ENCODE results near the gene PLA2G4C. TPM values are rescaled to one million over a fixed set of nuclear protein-coding genes. Genes with fewer than 3 reads are reported as not detected.

PLA2G4C gene
- polyA plus RNA-seq, 2 of the 4 experiments (the other 2 are of a cell fraction) = 1.4 to 2.1 TPM

DNA sequence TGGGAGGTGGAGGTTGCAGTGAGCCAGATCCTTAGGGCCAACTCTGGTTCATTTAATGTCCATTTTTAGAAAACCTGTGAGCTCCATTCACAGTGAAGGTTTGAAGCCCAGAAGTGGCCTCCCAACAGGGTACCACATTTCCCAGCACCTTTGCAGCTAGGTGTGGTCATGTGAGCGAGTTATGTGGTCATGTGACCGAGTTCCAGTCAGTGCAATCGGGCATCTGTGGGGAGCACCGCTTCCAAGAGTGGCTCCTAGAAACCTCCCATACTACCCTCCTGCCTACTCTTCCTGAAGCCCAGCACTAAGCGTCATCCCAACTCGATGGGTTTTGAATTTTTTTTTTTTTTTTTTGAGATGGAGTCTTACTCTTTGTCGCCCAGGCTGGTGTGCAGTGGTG is 663 bp upstream of the PLA2G4C start:
- H3K4me3 ChIP-seq = peak overlapping the region; percentile 48; the same call in 1 of the 3 replicates
- peaks cover 15% of the 10 kb centered on the region for H3K4me1 ChIP-seq

DNA sequence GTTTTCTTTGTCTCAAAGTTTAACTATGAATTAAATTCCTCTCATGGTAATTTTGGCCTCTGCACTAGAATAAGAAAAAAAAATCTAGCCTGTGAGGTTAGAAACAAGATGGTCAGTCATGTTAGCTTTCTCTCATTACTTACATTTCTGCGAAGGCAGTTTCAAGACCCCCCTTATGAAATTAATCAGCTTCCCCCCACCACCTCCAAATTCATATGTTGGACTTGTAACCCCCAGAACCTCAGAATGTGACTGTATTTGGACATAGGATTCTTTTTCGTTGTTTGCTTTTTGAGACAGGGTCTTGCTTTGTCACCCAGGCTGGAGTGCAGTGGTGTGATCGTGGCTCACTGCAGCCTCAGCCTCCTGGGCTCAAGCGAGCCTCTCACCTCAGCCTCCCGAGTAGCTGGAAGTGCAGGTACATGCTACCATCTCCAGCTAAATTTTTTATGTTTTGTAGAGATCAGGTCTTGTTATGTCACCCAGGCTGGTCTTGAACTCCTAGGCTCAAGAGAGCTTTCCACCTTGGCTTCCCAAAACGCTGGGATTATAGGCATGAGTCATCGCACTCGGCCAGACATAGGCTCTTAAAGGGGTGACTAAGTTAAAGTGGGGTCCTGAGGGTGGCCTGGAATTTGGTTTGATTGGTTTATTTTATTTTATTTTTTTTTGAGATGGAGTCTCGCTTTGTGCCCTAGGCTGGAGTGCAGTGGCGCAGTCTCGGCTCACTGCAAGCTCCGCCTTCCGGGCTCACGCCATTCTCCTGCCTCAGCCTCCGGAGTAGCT is 1.4 kb downstream of the PLA2G4C start:
- POLR2A ChIA-PET = interaction anchor here (0.6 to 1.7 kb wide), 4 partner anchors 9 to 361 kb away, joined by 5 to 6 read pairs (median 6); no protein-coding TSS in a partner anchor
- H3K27ac ChIP-seq = peak overlapping the region in 1 of 2 experiments; percentile 92; a peak in 2 of 6 replicates
- no peak overlapping the region; the same call in 2 of the 3 replicates for H3K4me2 ChIP-seq
- FAIRE-seq = no peak
- TF ChIP-seq HOXB13 (CRISPR knock-in tag; IDR thresholded peaks at IDR 0.05; ENCODE audit: low read depth) = no peak
- TF ChIP-seq FOSL2 (IDR thresholded peaks at IDR 0.05) = no peak
- peak; percentile 65 for TF ChIP-seq FOSL2 (CRISPR knock-in tag; IDR thresholded peaks at IDR 0.05)
- WGBS (ENCODE audit: missing lambda C conversion rate) = 81% methylated on average over 15 of the region's 15 CpGs
- H3K9me3 ChIP-seq = no peaks in the 10 kb centered on the region
- CTCF ChIA-PET = interaction anchor here (0.6 to 15.6 kb wide), 14 partner anchors 9 to 291 kb away, joined by 3 to 281 read pairs (median 6); no protein-coding TSS in a partner anchor
- no peak overlapping the region for H3K4me3 ChIP-seq
- H3K4me1 ChIP-seq = peaks cover 15% of the 10 kb centered on the region
- ATAC-seq = no peak
- no peak for DNase-seq (ENCODE audit: low read depth in 1 of 2, low spot score in 1 of 2)

More for the DNA sequence above, 663 bp upstream of the PLA2G4C start:
- FAIRE-seq (no peak), DNase-seq (ENCODE audit: low read depth in 1 of 2, low spot score in 1 of 2) (no peak), ATAC-seq (no peak)
- Histone ChIP-seq H3K27ac (peak overlapping the region; percentile 87 to 92; a peak in 5 of 6 replicates), H3K4me2 (peak overlapping the region; percentile 77), H3K9me3 (no peaks in the 10 kb centered on the region)
- WGBS (ENCODE audit: missing lambda C conversion rate) = 89% methylated on average over 7 of the region's 7 CpGs
- ChIA-PET CTCF (interaction anchor here (1.0 to 15.6 kb wide), 8 partner anchors 8 to 149 kb away, joined by 3 to 281 read pairs (median 16); no protein-coding TSS in a partner anchor), POLR2A (interaction anchor here (0.9 to 1.8 kb wide), 10 partner anchors 17 to 144 kb away, joined by 3 to 10 read pairs (median 5); partner anchors contain the start of gene CARD8)
- no peak for TF ChIP-seq CBX8 (IDR thresholded peaks at IDR 0.05)
- TF ChIP-seq, protein P1, sequence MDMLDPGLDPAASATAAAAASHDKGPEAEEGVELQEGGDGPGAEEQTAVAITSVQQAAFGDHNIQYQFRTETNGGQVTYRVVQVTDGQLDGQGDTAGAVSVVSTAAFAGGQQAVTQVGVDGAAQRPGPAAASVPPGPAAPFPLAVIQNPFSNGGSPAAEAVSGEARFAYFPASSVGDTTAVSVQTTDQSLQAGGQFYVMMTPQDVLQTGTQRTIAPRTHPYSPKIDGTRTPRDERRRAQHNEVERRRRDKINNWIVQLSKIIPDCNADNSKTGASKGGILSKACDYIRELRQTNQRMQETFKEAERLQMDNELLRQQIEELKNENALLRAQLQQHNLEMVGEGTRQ (IDR thresholded peaks at IDR 0.05) = peak; percentile 90

DNA sequence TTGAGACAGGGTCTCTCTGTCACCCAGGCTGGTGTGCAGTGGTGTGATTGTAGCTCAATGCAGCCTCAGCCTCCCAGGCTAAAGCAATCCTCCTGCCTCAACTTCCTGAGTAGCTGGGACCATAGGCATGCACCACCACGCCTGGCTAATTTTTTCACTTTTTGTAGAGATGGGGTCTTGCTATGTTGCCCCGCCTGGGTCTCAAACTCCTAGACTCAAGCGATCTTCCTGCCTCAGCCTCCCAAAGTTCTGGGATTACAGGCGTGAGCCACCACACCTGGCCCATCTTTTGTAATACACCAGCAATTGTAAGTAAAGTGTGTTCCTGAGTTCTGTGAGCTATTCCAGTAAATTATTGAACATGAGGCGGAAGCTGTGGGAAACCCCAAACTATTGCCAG is 6.7 kb downstream of the PLA2G4C start:
- FAIRE-seq (no peak), DNase-seq (ENCODE audit: low read depth in 1 of 2, low spot score in 1 of 2) (no peak), ATAC-seq (no peak)
- H3K4me1 ChIP-seq = peaks cover 7% of the 10 kb centered on the region
- TF ChIP-seq KDM5A (IDR thresholded peaks at IDR 0.05) = no peak
- POLR2A ChIA-PET = no interaction called here
- 88% methylated on average over 5 of the region's 5 CpGs for WGBS (ENCODE audit: missing lambda C conversion rate)
- H3K4me3 ChIP-seq = no peak overlapping the region
- CTCF ChIA-PET = interaction anchor here (0.6 to 15.6 kb wide), 10 partner anchors 10 to 140 kb away, joined by 3 to 281 read pairs (median 4); no protein-coding TSS in a partner anchor
- H3K27ac ChIP-seq = no peak overlapping the region
- no peak overlapping the region for H3K4me2 ChIP-seq
- peaks cover 6% of the 10 kb centered on the region; the same call in 1 of the 3 replicates for H3K9me3 ChIP-seq

DNA sequence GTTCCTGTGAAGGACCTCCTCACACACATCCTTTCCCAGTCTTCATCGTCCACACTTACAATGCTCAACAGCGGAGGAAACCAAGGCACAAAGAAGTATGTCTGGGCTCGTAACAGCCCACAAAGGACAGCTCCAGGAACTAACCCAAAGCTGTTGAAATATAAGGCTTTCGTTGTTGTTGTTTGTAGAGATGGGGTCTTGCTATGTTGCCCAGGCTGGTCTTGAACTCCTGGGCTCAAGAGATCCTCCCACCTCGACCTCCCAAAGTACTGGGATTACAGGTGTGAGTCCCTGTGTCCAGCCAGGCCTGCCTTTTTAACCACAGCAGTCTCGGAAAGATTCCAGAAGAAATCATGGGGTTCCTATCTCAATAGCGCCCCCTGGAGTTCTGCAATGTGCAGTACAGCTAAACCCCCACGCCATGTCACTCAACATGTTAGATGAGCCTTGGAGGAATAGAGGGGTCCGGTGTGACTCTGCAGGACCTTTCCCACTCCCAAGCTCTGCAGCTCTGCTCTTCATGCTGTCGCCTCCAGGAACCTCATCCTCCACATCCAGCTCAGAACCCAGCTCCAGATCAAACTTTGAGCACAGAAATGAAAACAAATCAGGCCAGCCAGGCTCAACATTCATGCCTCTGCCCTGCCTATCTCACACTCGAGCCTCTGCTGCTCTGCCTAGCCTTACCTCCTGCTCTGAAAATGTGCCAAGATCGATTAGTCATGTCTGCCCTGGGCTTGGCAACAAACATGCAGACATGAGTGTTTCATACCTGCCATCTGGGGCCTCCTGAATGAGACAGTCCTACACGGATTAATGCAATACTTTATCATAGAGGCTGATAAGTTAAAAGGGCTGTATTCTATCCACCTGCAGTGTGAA is 7.5 kb downstream of the PLA2G4C start:
- 40% methylated on average over 13 of the region's 13 CpGs for WGBS (ENCODE audit: missing lambda C conversion rate)
- H3K4me1 ChIP-seq = peaks cover 7% of the 10 kb centered on the region
- peaks cover 6% of the 10 kb centered on the region; the same call in 1 of the 3 replicates for H3K9me3 ChIP-seq
- ChIA-PET POLR2A (no interaction called here), CTCF (interaction anchor here (0.6 to 15.6 kb wide), 24 partner anchors 9 to 254 kb away, joined by 3 to 281 read pairs (median 4); no protein-coding TSS in a partner anchor)
- DNase-seq (ENCODE audit: low read depth in 1 of 2, low spot score in 1 of 2) (peak; percentile 76 to 85), ATAC-seq (peak; percentile 41 to 44; a peak in 3 of 6 replicates), FAIRE-seq (peak; percentile 18)
- H3K4me3 ChIP-seq = no peak overlapping the region
- H3K4me2 ChIP-seq = no peak overlapping the region
- no peak overlapping the region for H3K27ac ChIP-seq
- TF ChIP-seq RAD21 (conservative IDR thresholded peaks at IDR 0.05 in 1 of 2, IDR thresholded peaks at IDR 0.05 in 1 of 2) (peak; percentile 66 to 84), NFE2L2 (conservative IDR thresholded peaks at IDR 0.05; ENCODE audit: low read length) (no peak), SMC3 (IDR thresholded peaks at IDR 0.05) (peak; percentile 80), KDM1A (IDR thresholded peaks at IDR 0.05; ENCODE audit: low read depth) (no peak)
- TF ChIP-seq, protein P2, sequence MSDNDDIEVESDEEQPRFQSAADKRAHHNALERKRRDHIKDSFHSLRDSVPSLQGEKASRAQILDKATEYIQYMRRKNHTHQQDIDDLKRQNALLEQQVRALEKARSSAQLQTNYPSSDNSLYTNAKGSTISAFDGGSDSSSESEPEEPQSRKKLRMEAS (IDR thresholded peaks at IDR 0.05) = no peak
- TF ChIP-seq, protein P3, sequence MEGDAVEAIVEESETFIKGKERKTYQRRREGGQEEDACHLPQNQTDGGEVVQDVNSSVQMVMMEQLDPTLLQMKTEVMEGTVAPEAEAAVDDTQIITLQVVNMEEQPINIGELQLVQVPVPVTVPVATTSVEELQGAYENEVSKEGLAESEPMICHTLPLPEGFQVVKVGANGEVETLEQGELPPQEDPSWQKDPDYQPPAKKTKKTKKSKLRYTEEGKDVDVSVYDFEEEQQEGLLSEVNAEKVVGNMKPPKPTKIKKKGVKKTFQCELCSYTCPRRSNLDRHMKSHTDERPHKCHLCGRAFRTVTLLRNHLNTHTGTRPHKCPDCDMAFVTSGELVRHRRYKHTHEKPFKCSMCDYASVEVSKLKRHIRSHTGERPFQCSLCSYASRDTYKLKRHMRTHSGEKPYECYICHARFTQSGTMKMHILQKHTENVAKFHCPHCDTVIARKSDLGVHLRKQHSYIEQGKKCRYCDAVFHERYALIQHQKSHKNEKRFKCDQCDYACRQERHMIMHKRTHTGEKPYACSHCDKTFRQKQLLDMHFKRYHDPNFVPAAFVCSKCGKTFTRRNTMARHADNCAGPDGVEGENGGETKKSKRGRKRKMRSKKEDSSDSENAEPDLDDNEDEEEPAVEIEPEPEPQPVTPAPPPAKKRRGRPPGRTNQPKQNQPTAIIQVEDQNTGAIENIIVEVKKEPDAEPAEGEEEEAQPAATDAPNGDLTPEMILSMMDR (IDR thresholded peaks at IDR 0.05) = peak; percentile 78

Data from A549 (cell line).